Memory B cell (primary cell): ENCODE results near the gene MIPEP.

Experiments used
- ATAC-seq: fragments of 150-1000 bp; cut with Tn5 transposase; 2 replicates; pipeline ENCODE4 v1.10.0; 2021; ENCODE audit warnings: low read depth, mild to moderate bottlenecking, moderate library complexity
- DNase-seq, 2 donors: peaks; one replicate each; pipeline ENCODE4 v3.0.0; 2022; ENCODE audit warnings: low spot score in 2 of 2
- H3K27ac Mint-ChIP-seq: one replicate; pipeline ENCODE4 v1.8.0; 2022; ENCODE audit warnings: mild to moderate bottlenecking, moderate library complexity, mixed read lengths
- H3K27me3 Mint-ChIP-seq: one replicate; pipeline ENCODE4 v1.8.0; 2022; ENCODE audit warnings: mixed read lengths
- H3K36me3 Mint-ChIP-seq: one replicate; pipeline ENCODE4 v1.8.0; 2022; ENCODE audit warnings: mild to moderate bottlenecking, mixed read lengths
- H3K4me1 Mint-ChIP-seq: one replicate; pipeline ENCODE4 v1.8.0; 2022; ENCODE audit warnings: mixed read lengths
- H3K4me3 Mint-ChIP-seq: one replicate; pipeline ENCODE4 v1.8.0; 2022; ENCODE audit warnings: mild to moderate bottlenecking, moderate library complexity, mixed read lengths
- H3K9me3 Mint-ChIP-seq: one replicate; pipeline ENCODE4 v1.8.0; 2022; ENCODE audit warnings: mixed read lengths

The MIPEP gene

DNA sequence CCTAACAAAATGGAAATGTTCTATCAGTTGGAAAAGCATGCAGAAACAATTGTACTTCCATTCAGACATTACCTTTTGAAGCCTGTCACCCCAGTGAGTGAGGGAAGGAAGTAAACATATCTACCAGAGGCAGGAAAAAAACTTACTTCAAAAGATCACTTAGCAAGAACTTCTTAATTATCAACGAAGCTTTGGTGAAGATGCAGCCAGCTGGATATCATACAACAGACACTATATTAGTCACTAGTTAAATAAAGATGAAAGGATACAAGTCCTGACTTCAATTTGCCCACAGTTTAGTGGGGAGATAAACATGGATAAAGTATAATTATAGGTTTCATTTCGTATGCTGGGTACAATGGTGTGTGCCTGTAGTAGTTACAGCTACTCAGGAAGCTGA, 170.2 kb downstream of the MIPEP start:
- Mint-ChIP-seq H3K9me3 (peaks cover 9% of the 10 kb centered on the region), H3K27me3 (peaks cover 7% of the 10 kb centered on the region), H3K4me1 (peaks cover 5% of the 10 kb centered on the region), H3K36me3 (peaks cover 14% of the 10 kb centered on the region), H3K27ac (peak overlapping the region; percentile 56), H3K4me3 (no peak overlapping the region)
- ATAC-seq (no peak), DNase-seq (no peak)

DNA sequence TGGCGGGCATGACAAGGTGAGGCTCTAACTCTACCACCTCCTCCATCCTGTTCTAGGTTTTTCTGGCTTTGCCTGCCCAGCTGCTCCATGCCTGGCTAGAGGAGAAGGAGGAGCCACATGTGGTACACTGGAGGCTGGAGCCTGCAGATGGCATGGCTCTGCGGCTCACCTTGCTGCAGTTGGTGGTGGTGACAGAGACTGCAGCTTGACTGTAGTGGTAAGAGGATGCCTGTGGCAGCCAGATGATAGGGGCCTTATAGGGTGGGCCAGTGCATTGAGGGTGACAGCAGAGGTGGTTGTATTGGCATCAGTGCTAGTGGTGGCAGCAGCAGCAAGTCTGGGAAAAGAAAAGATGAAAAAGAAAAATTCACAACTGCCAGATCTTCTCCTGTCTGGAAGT, 172.8 kb downstream of the MIPEP start:
- ATAC-seq (no peak), DNase-seq (no peak)
- Mint-ChIP-seq H3K27me3 (peaks cover 12% of the 10 kb centered on the region), H3K27ac (no peak overlapping the region), H3K4me1 (peaks cover 5% of the 10 kb centered on the region), H3K36me3 (peaks cover 15% of the 10 kb centered on the region), H3K9me3 (peaks cover 14% of the 10 kb centered on the region), H3K4me3 (no peak overlapping the region)

DNA sequence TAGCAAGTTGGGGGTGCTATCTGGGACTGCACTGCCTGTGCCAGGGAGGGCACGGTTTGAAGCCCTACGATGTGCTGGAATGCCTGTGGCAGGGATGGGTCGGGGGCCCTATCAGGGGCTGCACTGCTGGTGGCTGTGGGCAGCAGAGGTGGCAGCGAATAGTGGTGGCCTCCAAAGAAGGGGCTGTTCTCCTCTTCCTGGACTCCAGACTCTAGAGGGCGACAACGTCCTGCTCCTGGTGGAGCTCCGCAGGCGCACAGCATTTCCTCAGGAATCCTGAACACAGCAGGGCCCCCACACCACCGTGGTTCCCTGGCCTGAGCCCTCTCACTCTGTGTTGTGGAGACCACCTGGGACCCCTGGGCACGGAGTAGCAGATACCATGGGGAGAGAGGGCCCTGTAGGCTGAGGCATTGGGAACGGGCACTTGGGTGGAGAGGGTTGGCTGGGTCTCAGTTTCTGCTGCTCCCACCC, 173.4 kb downstream of the MIPEP start:
- Mint-ChIP-seq H3K9me3 (peaks cover 13% of the 10 kb centered on the region), H3K36me3 (peaks cover 14% of the 10 kb centered on the region), H3K27ac (no peak overlapping the region), H3K27me3 (peaks cover 12% of the 10 kb centered on the region), H3K4me3 (no peak overlapping the region), H3K4me1 (peaks cover 5% of the 10 kb centered on the region)
- DNase-seq (no peak), ATAC-seq (no peak)

DNA sequence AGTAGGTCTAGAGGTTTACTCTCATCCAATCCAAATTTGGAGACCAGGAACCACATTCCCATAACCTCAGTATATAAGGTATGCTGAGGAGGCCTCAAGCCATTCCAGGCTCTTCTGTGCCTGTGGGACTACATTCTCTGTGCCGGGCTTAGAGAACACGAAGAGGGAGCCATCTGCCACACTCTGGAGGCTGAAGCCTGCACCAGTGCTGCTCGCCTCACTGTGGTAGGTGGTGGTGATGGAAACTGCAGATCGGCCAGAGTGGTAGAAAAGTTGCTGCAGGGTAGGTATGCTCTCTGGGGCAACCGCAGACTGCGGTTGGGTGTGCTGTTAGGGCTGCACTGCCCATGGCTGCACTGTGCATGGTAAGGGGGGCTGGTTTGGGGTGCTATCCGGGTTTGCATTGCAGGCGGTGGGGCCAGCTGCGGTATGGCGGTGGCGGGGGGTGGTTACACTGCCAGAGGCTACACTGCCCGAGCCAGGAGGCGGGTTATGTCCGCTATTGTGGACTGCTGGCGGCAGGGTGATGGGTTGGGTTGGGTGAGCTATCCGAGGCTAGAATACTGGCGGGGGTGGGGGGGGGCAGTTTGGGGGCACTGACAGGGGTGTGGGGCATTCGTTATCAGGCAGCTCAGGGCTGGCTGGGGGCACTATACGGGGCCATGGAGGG, 174.0 kb downstream of the MIPEP start:
- Mint-ChIP-seq H3K4me3 (no peak overlapping the region), H3K27me3 (peaks cover 12% of the 10 kb centered on the region), H3K4me1 (peaks cover 5% of the 10 kb centered on the region), H3K9me3 (peaks cover 12% of the 10 kb centered on the region), H3K36me3 (peaks cover 14% of the 10 kb centered on the region), H3K27ac (no peak overlapping the region)
- ATAC-seq: no peak
- DNase-seq: no peak

DNA sequence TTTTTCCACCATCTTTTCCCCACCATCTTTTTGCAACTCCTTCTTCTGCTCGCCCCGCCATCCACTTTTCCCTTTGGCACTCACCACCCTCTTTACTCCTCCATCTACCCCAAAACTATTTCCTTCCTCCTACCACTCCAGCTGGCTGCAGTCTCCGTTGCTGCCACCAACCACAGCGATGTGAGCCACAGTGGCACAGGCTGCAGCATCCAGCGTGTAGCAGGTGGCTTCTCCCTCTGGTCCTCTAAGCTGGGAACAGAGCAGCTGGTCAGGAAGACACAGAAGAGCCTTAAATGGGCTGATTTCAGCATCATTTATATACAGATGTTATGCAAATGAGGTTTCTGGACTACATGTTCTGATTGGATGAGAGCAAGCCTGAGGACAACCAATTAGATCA, 174.5 kb downstream of the MIPEP start:
- ATAC-seq (no peak), DNase-seq (no peak)
- H3K4me3 Mint-ChIP-seq: no peak overlapping the region
- no peak overlapping the region for H3K27ac Mint-ChIP-seq
- peaks cover 12% of the 10 kb centered on the region for H3K27me3 Mint-ChIP-seq
- peaks cover 14% of the 10 kb centered on the region for H3K36me3 Mint-ChIP-seq
- H3K9me3 Mint-ChIP-seq: peaks cover 12% of the 10 kb centered on the region
- H3K4me1 Mint-ChIP-seq: peaks cover 5% of the 10 kb centered on the region

DNA sequence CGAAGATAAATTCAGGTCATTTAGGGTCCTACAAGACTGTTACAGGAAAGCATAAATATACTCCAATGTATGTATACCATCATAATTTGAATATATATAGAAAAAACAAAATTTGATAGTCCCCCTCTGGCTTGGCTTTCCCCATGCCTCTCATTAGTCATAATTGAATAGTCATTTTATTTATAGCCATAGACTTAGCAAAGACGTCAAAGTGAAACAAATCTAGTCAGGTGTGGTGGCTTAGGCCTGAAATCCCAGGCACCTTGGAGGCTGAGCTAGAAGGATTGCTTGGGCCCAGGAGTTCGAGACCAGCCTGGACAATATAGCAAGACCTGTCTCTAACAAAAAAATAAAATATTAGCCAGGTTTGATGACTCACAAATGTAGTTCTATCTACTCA, 177.8 kb downstream of the MIPEP start:
- no peak for ATAC-seq
- Mint-ChIP-seq H3K4me1 (peaks cover 5% of the 10 kb centered on the region), H3K27me3 (peaks cover 12% of the 10 kb centered on the region), H3K4me3 (no peak overlapping the region), H3K27ac (no peak overlapping the region), H3K36me3 (peaks cover 14% of the 10 kb centered on the region), H3K9me3 (peaks cover 12% of the 10 kb centered on the region)
- DNase-seq: no peak

DNA sequence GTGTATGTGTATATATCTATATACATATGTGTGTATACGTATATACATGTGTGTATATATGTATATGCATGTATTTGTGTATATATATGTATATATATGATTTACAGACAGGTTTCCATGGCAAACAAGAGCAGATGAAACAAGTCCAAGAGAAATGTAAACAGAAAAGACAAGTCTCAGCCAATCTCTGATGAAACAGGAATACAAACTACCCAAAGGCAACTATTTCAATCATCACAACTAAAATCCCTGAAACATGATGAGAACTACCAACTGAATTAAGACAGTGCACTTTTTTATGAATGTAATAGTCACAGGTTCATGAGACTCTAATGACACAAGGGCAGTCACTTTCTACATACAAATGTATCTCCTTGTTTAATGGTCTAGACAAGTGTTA, 178.8 kb downstream of the MIPEP start:
- Mint-ChIP-seq H3K36me3 (peaks cover 14% of the 10 kb centered on the region), H3K27me3 (peaks cover 12% of the 10 kb centered on the region), H3K27ac (no peak overlapping the region), H3K9me3 (peaks cover 12% of the 10 kb centered on the region), H3K4me1 (peaks cover 5% of the 10 kb centered on the region), H3K4me3 (no peak overlapping the region)
- no peak for ATAC-seq
- DNase-seq: no peak

DNA sequence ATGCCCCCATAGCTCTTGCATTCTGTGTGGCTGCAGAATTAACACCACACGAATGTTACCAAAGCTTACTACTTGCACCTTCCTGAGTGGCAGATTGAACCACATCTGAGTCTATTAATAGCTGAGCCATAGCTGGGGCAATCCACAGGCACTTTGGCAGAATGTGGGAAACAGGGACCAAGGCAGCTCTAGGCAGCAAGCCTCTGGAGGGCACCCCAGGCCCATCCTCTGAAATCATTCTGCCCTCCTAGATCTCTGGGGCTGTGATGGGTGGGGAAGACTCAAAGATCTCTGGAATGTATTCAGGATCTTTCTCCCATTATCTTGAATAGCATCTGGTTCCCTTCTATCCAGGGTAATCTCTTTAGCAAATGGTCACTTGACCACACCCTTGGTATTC, 179.7 kb downstream of the MIPEP start:
- Mint-ChIP-seq H3K4me1 (peaks cover 6% of the 10 kb centered on the region), H3K36me3 (peaks cover 8% of the 10 kb centered on the region), H3K27me3 (peaks cover 12% of the 10 kb centered on the region), H3K27ac (no peak overlapping the region), H3K4me3 (no peak overlapping the region), H3K9me3 (peaks cover 10% of the 10 kb centered on the region)
- no peak for DNase-seq
- no peak for ATAC-seq

DNA sequence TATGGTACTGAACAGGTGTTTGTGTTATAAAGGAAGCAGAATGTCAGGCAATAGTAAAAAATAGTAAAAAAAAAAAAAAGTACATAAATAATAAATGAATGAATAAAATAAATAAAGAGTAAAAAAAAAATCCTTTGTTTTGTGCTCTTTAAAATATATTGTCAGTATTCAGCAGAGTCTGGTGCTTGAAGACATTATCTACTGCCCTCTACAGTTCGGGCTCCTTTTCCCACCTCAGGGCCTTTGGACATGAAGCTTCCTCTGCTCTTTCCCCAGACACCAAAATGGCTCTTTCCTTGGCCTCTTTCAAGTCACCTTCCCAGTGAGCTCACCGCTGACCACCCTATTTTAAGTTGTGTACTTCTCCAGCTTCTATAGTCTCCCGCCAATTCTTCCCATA, 181.5 kb downstream of the MIPEP start:
- ATAC-seq (no peak), DNase-seq (no peak)
- H3K27ac Mint-ChIP-seq: no peak overlapping the region
- no peaks in the 10 kb centered on the region for H3K36me3 Mint-ChIP-seq
- H3K4me3 Mint-ChIP-seq: no peak overlapping the region
- peaks cover 2% of the 10 kb centered on the region for H3K27me3 Mint-ChIP-seq
- H3K9me3 Mint-ChIP-seq: peaks cover 3% of the 10 kb centered on the region
- peaks cover 7% of the 10 kb centered on the region for H3K4me1 Mint-ChIP-seq

DNA sequence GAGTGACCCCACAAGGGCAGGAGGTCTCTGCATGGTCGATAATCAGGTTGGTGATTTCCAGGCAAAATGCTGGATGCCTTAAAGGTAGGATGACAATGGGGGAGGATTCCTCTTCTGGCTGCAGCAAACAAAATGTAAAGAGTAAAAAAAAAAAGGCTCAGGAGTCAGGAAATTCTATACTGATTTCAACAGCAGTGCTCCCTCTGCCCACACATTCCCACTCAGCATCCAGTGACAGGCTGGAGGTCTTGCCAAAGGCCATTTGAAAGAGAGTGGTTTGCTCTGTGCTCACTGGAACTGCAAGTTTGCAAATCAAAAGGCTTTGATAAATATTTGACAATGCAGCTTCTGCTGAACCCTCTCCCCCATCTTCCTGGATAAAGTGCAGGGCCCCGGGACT, 183.6 kb downstream of the MIPEP start:
- Mint-ChIP-seq H3K27ac (no peak overlapping the region), H3K4me1 (peaks cover 7% of the 10 kb centered on the region), H3K9me3 (no peaks in the 10 kb centered on the region), H3K36me3 (no peaks in the 10 kb centered on the region), H3K4me3 (no peak overlapping the region), H3K27me3 (peaks cover 2% of the 10 kb centered on the region)
- DNase-seq (no peak), ATAC-seq (no peak)

DNA sequence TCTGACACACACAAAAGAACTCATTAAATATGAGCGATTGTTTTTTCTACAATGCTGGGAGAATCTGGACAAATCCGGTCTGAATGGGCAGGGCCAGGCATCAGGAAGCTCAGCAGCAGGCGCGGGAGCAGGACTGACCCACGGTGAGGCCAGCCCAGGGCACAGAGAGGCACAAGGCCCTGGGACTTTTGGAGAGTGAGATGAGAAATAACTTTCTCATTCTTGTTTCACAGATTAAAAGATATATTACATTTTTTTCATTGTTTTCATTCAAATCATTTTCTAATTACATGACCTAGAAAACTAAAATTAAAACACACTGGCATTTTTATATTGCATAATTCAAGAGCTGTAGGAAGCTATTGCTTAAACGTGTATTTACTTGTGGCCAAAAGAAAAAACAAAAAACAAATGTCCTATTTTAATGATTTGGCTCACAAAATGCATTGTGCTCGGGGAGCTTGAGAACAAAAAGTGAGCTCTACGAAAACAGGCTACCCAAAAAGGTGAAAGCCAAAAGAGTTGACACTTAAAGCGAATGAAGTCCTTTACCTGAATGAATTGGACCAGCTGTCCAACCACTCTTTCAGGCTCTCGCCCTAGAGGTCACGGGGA, 185.8 kb downstream of the MIPEP start:
- Mint-ChIP-seq H3K27me3 (peaks cover 2% of the 10 kb centered on the region), H3K27ac (no peak overlapping the region), H3K9me3 (no peaks in the 10 kb centered on the region), H3K36me3 (no peaks in the 10 kb centered on the region), H3K4me1 (peaks cover 7% of the 10 kb centered on the region), H3K4me3 (no peak overlapping the region)
- DNase-seq (no peak), ATAC-seq (no peak)

DNA sequence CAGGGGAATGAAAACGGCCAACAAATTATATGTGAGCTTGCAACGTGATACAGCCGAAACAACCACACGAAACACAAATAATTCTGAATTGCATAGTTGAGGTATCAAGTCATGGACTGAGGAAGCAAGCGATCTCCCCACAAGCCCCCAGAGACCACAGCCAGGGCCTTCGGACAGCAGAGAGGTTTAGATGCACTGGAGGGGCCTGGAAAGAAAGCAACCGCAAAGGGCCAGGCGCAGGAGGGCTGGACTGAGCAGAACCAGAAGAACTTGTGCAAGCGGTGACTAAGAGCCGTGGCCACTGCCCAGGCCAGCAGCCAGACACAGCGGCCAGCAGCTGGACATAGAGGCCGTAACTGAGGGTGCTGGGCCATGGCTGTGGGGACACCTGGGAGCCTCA, 187.6 kb downstream of the MIPEP start:
- Mint-ChIP-seq H3K4me3 (no peak overlapping the region), H3K36me3 (no peaks in the 10 kb centered on the region), H3K9me3 (no peaks in the 10 kb centered on the region), H3K4me1 (peaks cover 7% of the 10 kb centered on the region), H3K27me3 (peaks cover 2% of the 10 kb centered on the region), H3K27ac (no peak overlapping the region)
- ATAC-seq: no peak
- no peak for DNase-seq

DNA sequence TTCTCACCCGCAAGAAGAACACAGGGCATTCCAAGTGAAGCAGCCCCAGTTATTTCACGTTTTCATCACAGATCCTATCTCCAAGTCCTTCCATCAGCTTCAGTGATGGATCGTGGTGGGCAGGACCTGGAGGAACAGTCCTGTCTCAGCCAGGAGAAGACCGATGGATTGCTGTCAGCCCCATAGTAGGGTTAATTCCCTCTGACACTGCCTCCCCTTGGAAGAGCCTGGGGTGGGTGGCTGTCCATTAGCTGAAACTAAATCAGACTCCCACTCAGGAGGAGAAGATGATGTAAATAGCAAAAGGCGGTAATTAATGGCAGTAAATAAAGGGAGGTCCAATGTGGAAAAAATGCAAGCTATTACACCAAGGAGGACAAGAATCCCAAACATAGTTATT, 188.0 kb downstream of the MIPEP start:
- DNase-seq (no peak), ATAC-seq (no peak)
- H3K9me3 Mint-ChIP-seq: no peaks in the 10 kb centered on the region
- no peaks in the 10 kb centered on the region for H3K36me3 Mint-ChIP-seq
- H3K4me3 Mint-ChIP-seq: no peak overlapping the region
- H3K27ac Mint-ChIP-seq: no peak overlapping the region
- H3K4me1 Mint-ChIP-seq: peaks cover 9% of the 10 kb centered on the region
- H3K27me3 Mint-ChIP-seq: peaks cover 2% of the 10 kb centered on the region

DNA sequence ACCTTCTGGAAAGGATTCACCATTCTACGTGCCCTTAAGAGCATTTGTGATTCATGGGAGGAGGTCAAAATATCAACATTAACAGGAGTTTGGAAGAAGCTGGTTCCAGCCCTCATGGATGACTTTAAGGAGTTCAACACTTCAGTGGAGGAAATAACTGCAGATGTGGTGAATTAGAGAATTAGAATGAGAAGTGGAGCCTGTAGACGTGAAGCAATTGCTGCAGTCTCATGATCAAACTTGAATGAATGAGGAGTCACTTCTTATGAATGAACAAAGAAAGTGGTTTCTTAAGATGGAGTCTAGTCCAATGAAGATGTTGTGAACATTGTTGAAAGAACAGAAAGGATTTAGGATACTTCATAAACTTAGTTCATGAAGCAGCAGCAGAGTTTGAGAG, 189.9 kb downstream of the MIPEP start:
- DNase-seq (no peak), ATAC-seq (no peak)
- Mint-ChIP-seq H3K36me3 (no peaks in the 10 kb centered on the region), H3K4me3 (no peak overlapping the region), H3K27ac (no peak overlapping the region), H3K9me3 (no peaks in the 10 kb centered on the region), H3K4me1 (peaks cover 11% of the 10 kb centered on the region), H3K27me3 (no peaks in the 10 kb centered on the region)

DNA sequence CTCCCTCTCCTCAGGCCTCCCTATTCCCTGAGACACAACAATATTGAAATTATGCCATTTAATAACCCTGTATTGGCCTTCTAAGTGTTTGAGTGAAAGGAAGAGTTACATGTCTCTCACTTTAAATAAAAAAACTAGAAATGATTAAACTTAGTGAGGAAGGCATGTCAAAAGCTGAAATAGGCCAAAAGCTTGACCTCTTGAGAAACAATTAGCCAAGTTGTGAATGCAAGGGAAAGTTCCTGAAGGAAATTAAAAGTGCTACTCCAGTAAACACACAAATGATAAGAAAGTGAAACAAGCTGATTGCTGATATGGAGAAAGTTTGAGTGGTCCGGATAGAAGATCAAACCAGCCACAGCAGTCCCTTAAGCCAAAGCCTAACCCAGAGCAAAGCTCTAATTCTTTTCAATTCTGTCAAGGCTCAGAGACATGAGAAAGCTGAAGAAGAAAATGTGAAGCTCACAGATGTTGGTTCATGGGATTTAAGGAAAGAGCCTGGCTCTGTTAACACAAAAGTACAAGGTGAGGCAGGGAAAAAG, 191.4 kb downstream of the MIPEP start:
- H3K4me1 Mint-ChIP-seq: peaks cover 11% of the 10 kb centered on the region
- H3K27ac Mint-ChIP-seq: peak overlapping the region; percentile 46
- ATAC-seq (no peak), DNase-seq (no peak)
- no peaks in the 10 kb centered on the region for H3K27me3 Mint-ChIP-seq
- no peaks in the 10 kb centered on the region for H3K36me3 Mint-ChIP-seq
- no peaks in the 10 kb centered on the region for H3K9me3 Mint-ChIP-seq
- H3K4me3 Mint-ChIP-seq: no peak overlapping the region
